SK-N-MC (cell line): ENCODE measurements around the gene ZNF462.

Source experiments
- DNase-seq: peaks from one replicate; pipeline ENCODE4 v3.0.0-alpha.2; 2011; ENCODE audit warnings: low read depth, low spot score
- H3K27ac ChIP-seq: fragments of 200-600 bp; sonication (generic); 2 replicates; pipeline ENCODE4 v1.5.1; 2016; ENCODE audit warnings: mixed run types
- H3K36me3 ChIP-seq: fragments of 200-600 bp; sonication (generic); 2 replicates; pipeline ENCODE4 v1.6.1; 2017; ENCODE audit warnings: antibody characterized with exemption, low read length, mixed read lengths; ENCODE audit not compliant: insufficient read depth
- H3K4me3 ChIP-seq: fragments of 200-600 bp; sonication (generic); 2 replicates; pipeline ENCODE4 v1.5.1; 2016
- H3K9ac ChIP-seq: fragments of 200-600 bp; sonication (generic); 2 replicates; pipeline ENCODE4 v1.8.0; 2017; ENCODE audit warnings: mixed run types, mixed read lengths; ENCODE audit not compliant: insufficient read length
- H3K9me3 ChIP-seq: fragments of 200-600 bp; sonication (generic); 2 replicates; pipeline ENCODE4 v1.6.1; 2017; ENCODE audit warnings: low read depth, mild to moderate bottlenecking, antibody characterized with exemption, low read length, moderate library complexity, mixed read lengths
- EZH2 ChIP-seq: fragments of 200-600 bp; sonication (generic); IDR thresholded peaks from one replicate; pipeline ENCODE4 v1.6.1; 2017; ENCODE audit warnings: antibody characterized with exemption
- FOXP2 ChIP-seq: optimal IDR thresholded peaks from 2 replicates; pipeline ENCODE3; 2011; ENCODE audit warnings: mild to moderate bottlenecking, moderate library complexity; ENCODE audit not compliant: insufficient read depth; ENCODE audit errors: extremely low read length, control extremely low read depth
- POLR2AphosphoS5 ChIP-seq: IDR thresholded peaks from 2 replicates; pipeline ENCODE4 v1.6.1; 2012; ENCODE audit warnings: mild to moderate bottlenecking, low read depth, low read length, borderline replicate concordance

The ZNF462 gene

GRCh38 chr9:106931466-106931865, 68.5 kb downstream of the ZNF462 start:
- no peaks in the 10 kb centered on the region for H3K36me3 ChIP-seq

GRCh38 chr9:106932178-106932577, 69.2 kb downstream of the ZNF462 start:
- Histone ChIP-seq H3K27ac (no peak overlapping the region), H3K9me3 (no peaks in the 10 kb centered on the region), H3K9ac (no peak overlapping the region), H3K4me3 (no peak overlapping the region), H3K36me3 (no peaks in the 10 kb centered on the region)
- TF ChIP-seq POLR2AphosphoS5 (no peak), EZH2 (no peak), FOXP2 (no peak)
- no peak for DNase-seq

More at GRCh38 chr9:106931466-106931865, 68.5 kb downstream of the ZNF462 start:
- Histone ChIP-seq H3K27ac (no peak overlapping the region), H3K9ac (no peak overlapping the region), H3K4me3 (no peak overlapping the region), H3K9me3 (no peaks in the 10 kb centered on the region)
- TF ChIP-seq FOXP2 (no peak), POLR2AphosphoS5 (no peak), EZH2 (no peak)
- DNase-seq, result no peak

- H3K9ac ChIP-seq, result no peak overlapping the region
- DNase-seq, result no peak
- H3K9me3 ChIP-seq, result no peaks in the 10 kb centered on the region
- no peak for TF ChIP-seq EZH2
- TF ChIP-seq FOXP2, result no peak
- no peak for TF ChIP-seq POLR2AphosphoS5
- no peaks in the 10 kb centered on the region for H3K36me3 ChIP-seq
- no peak overlapping the region for H3K4me3 ChIP-seq
- H3K27ac ChIP-seq, result no peak overlapping the region
Observed at GRCh38 chr9:106932675-106933074, 69.7 kb downstream of the ZNF462 start.

GRCh38 chr9:106933470-106933869, 70.5 kb downstream of the ZNF462 start:
- no peaks in the 10 kb centered on the region for H3K36me3 ChIP-seq

GRCh38 chr9:106934442-106935238, 71.7 kb downstream of the ZNF462 start:
- H3K4me3 ChIP-seq, result no peak overlapping the region

More at GRCh38 chr9:106933470-106933869, 70.5 kb downstream of the ZNF462 start:
- TF ChIP-seq EZH2 (no peak), FOXP2 (no peak), POLR2AphosphoS5 (no peak)
- H3K9me3 ChIP-seq, result no peaks in the 10 kb centered on the region
- H3K4me3 ChIP-seq, result no peak overlapping the region
- DNase-seq, result no peak
- H3K9ac ChIP-seq, result no peak overlapping the region
- no peak overlapping the region for H3K27ac ChIP-seq

GRCh38 chr9:106936680-106937079, 73.7 kb downstream of the ZNF462 start:
- Histone ChIP-seq H3K9ac (no peak overlapping the region), H3K9me3 (no peaks in the 10 kb centered on the region), H3K4me3 (no peak overlapping the region), H3K27ac (no peak overlapping the region), H3K36me3 (no peaks in the 10 kb centered on the region)
- TF ChIP-seq EZH2 (no peak), FOXP2 (no peak), POLR2AphosphoS5 (no peak)
- no peak for DNase-seq

More at GRCh38 chr9:106934442-106935238, 71.7 kb downstream of the ZNF462 start:
- TF ChIP-seq FOXP2, result no peak
- TF ChIP-seq EZH2, result no peak
- no peak for TF ChIP-seq POLR2AphosphoS5
- H3K27ac ChIP-seq, result no peak overlapping the region
- DNase-seq, result no peak
- H3K9ac ChIP-seq, result no peak overlapping the region
- no peaks in the 10 kb centered on the region for H3K9me3 ChIP-seq
- H3K36me3 ChIP-seq, result no peaks in the 10 kb centered on the region

- TF ChIP-seq FOXP2 (no peak), EZH2 (no peak), POLR2AphosphoS5 (no peak)
- H3K9me3 ChIP-seq, result no peaks in the 10 kb centered on the region
- no peak overlapping the region for H3K27ac ChIP-seq
- DNase-seq, result no peak
- H3K4me3 ChIP-seq, result no peak overlapping the region
- no peak overlapping the region for H3K9ac ChIP-seq
- H3K36me3 ChIP-seq, result no peaks in the 10 kb centered on the region
Observed at GRCh38 chr9:106941916-106942315, 79.0 kb downstream of the ZNF462 start.

- no peak for DNase-seq
- H3K4me3 ChIP-seq, result no peak overlapping the region
- no peak overlapping the region for H3K27ac ChIP-seq
- H3K9me3 ChIP-seq, result no peaks in the 10 kb centered on the region
- TF ChIP-seq POLR2AphosphoS5 (no peak), FOXP2 (no peak), EZH2 (no peak)
- H3K9ac ChIP-seq, result no peak overlapping the region
- H3K36me3 ChIP-seq, result no peaks in the 10 kb centered on the region
Observed at GRCh38 chr9:106945727-106946660, 83.0 kb downstream of the ZNF462 start.
